Measurements from ENCODE around the gene IL12RB2. TPM values are rescaled to one million over a fixed set of nuclear protein-coding genes. Genes with fewer than 3 reads are reported as not detected.

The IL12RB2 gene
- total and polyA plus RNA-seq, 10 of the 15 experiments (the other 5 are each of a cell fraction or from before 2014, with no cell fraction given) = 0.15 to 1.1 (median 0.54) TPM; not detected in 1

- TF ChIP-seq BMI1 (IDR thresholded peaks at IDR 0.05; ENCODE audit: borderline replicate concordance) (0 out of 2 replicates have a peak, but pooled peaks have one; percentile 40), YBX1 (IDR thresholded peaks at IDR 0.05) (peak; percentile 81; the same call in 1 of the 2 replicates), NR2C2 (IDR thresholded peaks at IDR 0.05; ENCODE audit: borderline replicate concordance, control insufficient read depth, insufficient read length, low read depth) (no peak), NR2F1 (conservative IDR thresholded peaks at IDR 0.05) (peak; percentile 89), IRF5 (IDR thresholded peaks at IDR 0.05; ENCODE audit: borderline replicate concordance) (0 out of 2 replicates have a peak, but pooled peaks have one; percentile 33), PAX5 (IDR thresholded peaks at IDR 0.05; ENCODE audit: borderline replicate concordance, low read depth, low read length) (peak; percentile 73; the same call in 1 of the 2 replicates), CREM (IDR thresholded peaks at IDR 0.05; ENCODE audit: low read depth) (no peak), KAT2A (conservative IDR thresholded peaks at IDR 0.05; ENCODE audit: control insufficient read depth, low read depth, low read length) (no peak), NR2C1 (IDR thresholded peaks at IDR 0.05) (peak; percentile 45; the same call in 1 of the 2 replicates), WRNIP1 (IDR thresholded peaks at IDR 0.05; ENCODE audit: borderline replicate concordance, low read depth, low read length) (no peak), MLLT1 (IDR thresholded peaks at IDR 0.05) (peak; percentile 72; the same call in 1 of the 2 replicates), CHD2 (IDR thresholded peaks at IDR 0.05; ENCODE audit: borderline replicate concordance, low read depth, low read length) (0 out of 2 replicates have a peak, but pooled peaks have one; percentile 54), RELB (IDR thresholded peaks at IDR 0.05; ENCODE audit: low read depth) (peak; percentile 81), BHLHE40 (IDR thresholded peaks at IDR 0.05; ENCODE audit: borderline replicate concordance in 1 of 2, low read depth in 2 of 2, low read length in 1 of 2) (peak in 1 of 2 experiments; percentile 41; a peak in 2 of 4 replicates), TBL1XR1 (IDR thresholded peaks at IDR 0.05; ENCODE audit: low read depth, low read length) (peak; percentile 85), SIN3A (IDR thresholded peaks at IDR 0.05; ENCODE audit: low read depth, low read length) (no peak), ATF7 (IDR thresholded peaks at IDR 0.05; ENCODE audit: low read depth) (peak; percentile 92)
Observed at GRCh38 chr1:67342076-67342890, 34.6 kb downstream of the IL12RB2 start (continued).
